ENCODE data around the gene CHMP5. TPM values are rescaled to one million over a fixed set of nuclear protein-coding genes. Genes with fewer than 3 reads are reported as not detected.

Gene CHMP5
- total and polyA plus RNA-seq, 9 donors = 67.0 to 87.3 (median 71.5) TPM

DNA sequence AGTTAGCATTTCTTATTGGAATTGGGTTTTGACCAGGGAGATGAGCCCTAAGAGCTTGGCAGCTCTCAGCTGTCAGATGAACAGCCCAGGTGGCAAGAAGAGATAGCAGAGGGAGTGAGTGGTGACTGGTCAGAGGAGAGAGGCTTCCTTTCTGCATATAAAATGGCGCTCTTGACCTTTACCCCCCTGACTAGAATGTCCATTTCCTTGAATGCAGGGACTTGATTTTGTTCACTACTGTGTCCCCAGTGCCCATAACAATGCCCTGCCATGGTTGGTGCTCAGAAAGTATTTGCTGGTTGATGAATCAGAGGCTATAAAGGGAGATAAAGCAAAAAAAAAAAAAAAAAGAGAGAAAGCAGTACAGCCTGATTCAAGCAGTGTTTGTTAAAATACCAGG lies 7.2 kb downstream of the CHMP5 start:
- H3K27ac ChIP-seq (ENCODE audit: low read length) = no peak overlapping the region
- H3K27me3 ChIP-seq (ENCODE audit: control insufficient read depth, insufficient read depth, low read length) = no peaks in the 10 kb centered on the region
- no peak overlapping the region for H3K4me3 ChIP-seq (ENCODE audit: low read length)
- no peaks in the 10 kb centered on the region for H3K4me1 ChIP-seq (ENCODE audit: control insufficient read depth, insufficient read depth, low read length)
- H3K9me3 ChIP-seq (replicated peaks; ENCODE audit: control insufficient read depth, low read depth, low read length) = no peaks in the 10 kb centered on the region
- WGBS (ENCODE audit: insufficient coverage) = no CpG with 5 or more reads among the region's 1 CpG
- peaks cover 43% of the 10 kb centered on the region for H3K36me3 ChIP-seq (ENCODE audit: control insufficient read depth, insufficient read depth, low read length)
- DNase-seq = no peak

DNA sequence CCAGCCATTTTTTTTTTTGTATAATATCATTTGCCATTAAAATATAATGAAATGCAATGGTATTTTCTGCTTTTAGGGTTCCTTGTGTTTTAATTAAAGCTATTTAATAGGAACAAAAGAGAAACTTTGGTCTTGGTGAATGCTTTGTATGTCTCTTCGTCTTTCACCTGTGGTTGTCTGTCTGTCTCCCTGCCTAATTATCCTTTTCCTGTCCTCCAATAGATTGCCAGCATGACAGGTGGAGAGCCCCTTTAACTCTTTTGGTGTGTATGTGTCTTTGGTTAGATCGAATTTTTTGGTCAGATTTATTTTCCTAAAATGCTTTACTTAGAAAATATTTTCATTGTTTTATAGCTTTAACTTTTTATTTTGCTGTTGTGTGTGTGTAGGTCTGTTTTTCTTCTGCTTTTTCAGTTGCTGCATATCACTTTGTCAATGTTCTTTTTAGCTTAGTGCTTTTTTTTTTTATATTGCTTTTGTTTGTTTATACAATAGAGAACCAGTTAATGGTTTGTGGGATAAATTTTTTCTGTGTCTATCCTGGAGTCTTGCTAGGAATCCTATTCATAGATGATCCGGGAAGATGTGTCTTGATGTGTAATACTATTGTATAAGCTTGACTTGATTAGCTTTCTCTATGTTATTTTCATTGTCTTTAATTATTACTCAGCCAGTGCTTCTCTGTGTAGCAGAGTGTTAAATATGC lies 8.6 kb downstream of the CHMP5 start:
- Histone ChIP-seq H3K27me3 (ENCODE audit: control insufficient read depth, insufficient read depth, low read length) (no peaks in the 10 kb centered on the region), H3K4me3 (ENCODE audit: low read length) (no peak overlapping the region), H3K4me1 (ENCODE audit: control insufficient read depth, insufficient read depth, low read length) (no peaks in the 10 kb centered on the region), H3K27ac (ENCODE audit: low read length) (no peak overlapping the region), H3K36me3 (ENCODE audit: control insufficient read depth, insufficient read depth, low read length) (peaks cover 48% of the 10 kb centered on the region), H3K9me3 (replicated peaks; ENCODE audit: control insufficient read depth, low read depth, low read length) (no peaks in the 10 kb centered on the region)
- no peak for DNase-seq
- no CpG with 5 or more reads among the region's 3 CpGs for WGBS (ENCODE audit: insufficient coverage)

DNA sequence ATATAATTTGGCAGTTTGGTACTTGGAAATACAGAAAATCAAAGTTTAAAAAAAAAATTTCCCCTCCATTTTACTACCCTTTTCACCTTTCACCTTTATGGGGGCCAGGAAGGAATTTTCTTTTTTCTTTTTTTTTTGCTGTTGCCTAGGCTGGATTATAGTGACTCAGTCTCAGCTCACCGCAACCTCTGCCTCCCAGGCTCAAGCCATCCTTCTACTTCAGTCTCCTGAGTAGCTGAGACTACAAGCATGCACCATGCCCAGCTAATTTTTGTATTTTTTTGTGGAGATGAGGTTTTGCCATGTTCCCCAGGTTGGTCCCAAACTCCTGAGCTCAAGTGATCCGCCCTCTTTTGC lies 9.1 kb downstream of the CHMP5 start:
- no peaks in the 10 kb centered on the region for H3K4me1 ChIP-seq (ENCODE audit: control insufficient read depth, insufficient read depth, low read length)
- no peaks in the 10 kb centered on the region for H3K9me3 ChIP-seq (replicated peaks; ENCODE audit: control insufficient read depth, low read depth, low read length)
- peaks cover 50% of the 10 kb centered on the region for H3K36me3 ChIP-seq (ENCODE audit: control insufficient read depth, insufficient read depth, low read length)
- no peak for DNase-seq
- no peak overlapping the region for H3K27ac ChIP-seq (ENCODE audit: low read length)
- H3K4me3 ChIP-seq (ENCODE audit: low read length) = no peak overlapping the region
- WGBS (ENCODE audit: insufficient coverage) = no CpG with 5 or more reads among the region's 2 CpGs
- H3K27me3 ChIP-seq (ENCODE audit: control insufficient read depth, insufficient read depth, low read length) = no peaks in the 10 kb centered on the region

DNA sequence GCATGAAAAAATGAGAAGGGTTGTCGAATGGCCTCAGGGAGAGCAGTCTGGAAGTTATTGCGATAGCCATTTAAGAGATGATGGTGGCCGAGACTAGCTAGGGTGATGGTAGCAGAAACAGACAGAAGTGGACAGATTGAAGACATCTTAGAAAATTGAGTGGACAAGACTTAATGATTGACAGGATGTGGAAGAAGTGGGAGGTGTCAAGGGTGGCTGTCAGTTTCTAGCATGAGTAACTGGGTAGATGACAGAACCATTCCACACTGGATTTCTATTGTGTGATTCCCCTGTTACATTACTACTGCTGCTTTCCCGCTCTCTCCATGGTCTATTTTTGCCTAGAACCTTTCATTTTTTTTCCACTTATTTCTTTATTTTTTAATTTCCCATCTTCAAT lies 12.6 kb downstream of the CHMP5 start:
- Histone ChIP-seq H3K27ac (ENCODE audit: low read length) (no peak overlapping the region), H3K9me3 (replicated peaks; ENCODE audit: control insufficient read depth, low read depth, low read length) (no peaks in the 10 kb centered on the region), H3K36me3 (ENCODE audit: control insufficient read depth, insufficient read depth, low read length) (peaks cover 54% of the 10 kb centered on the region), H3K4me3 (ENCODE audit: low read length) (no peak overlapping the region), H3K4me1 (ENCODE audit: control insufficient read depth, insufficient read depth, low read length) (no peaks in the 10 kb centered on the region), H3K27me3 (ENCODE audit: control insufficient read depth, insufficient read depth, low read length) (no peaks in the 10 kb centered on the region)
- 97% methylated on average over 4 of the region's 4 CpGs for WGBS (ENCODE audit: insufficient coverage)
- DNase-seq = no peak

DNA sequence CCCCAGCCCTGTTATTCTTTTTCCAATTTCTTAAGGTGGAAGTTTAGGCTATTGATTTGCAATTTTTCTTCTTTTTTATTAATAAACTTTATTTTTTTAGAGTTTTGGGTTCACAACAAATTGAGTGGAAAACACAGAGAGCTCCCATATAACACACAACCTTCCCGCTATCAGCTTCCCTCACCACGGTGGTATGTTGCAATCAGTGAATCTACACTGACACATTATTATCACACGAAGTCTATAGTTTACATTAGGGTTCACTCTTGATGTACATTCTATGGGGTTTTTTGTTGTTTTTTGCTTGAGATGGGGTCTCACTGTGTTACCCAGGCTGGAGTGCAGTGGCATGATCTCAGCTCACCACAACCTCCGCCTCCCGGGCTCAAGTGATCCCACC lies 20.7 kb downstream of the CHMP5 start:
- no peak for DNase-seq
- Histone ChIP-seq H3K4me1 (ENCODE audit: control insufficient read depth, insufficient read depth, low read length) (peaks cover 10% of the 10 kb centered on the region), H3K4me3 (ENCODE audit: low read length) (no peak overlapping the region), H3K27me3 (ENCODE audit: control insufficient read depth, insufficient read depth, low read length) (no peaks in the 10 kb centered on the region), H3K27ac (ENCODE audit: low read length) (no peak overlapping the region), H3K36me3 (ENCODE audit: control insufficient read depth, insufficient read depth, low read length) (peaks cover 12% of the 10 kb centered on the region), H3K9me3 (replicated peaks; ENCODE audit: control insufficient read depth, low read depth, low read length) (no peaks in the 10 kb centered on the region)
- no CpG with 5 or more reads among the region's 5 CpGs for WGBS (ENCODE audit: insufficient coverage)

DNA sequence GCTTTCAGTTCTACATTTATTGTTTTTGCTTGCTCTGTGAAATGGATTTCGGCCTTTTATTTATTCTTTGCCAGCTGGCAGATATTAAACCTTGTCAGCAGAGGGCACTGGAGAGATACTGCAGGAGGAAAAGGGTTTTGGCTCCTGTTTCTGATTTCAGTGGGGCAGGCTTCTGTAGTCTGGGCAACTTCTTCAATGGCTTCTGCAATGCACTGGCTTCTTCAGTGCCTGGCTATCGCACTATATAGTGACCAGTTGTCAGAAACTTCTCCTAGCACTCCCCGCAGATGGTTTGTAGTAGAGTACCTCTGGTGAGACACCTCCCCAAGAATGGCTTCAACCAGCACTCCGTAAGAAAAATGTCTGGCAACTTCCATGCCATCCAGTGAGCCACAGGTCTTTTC lies 22.2 kb downstream of the CHMP5 start:
- WGBS (ENCODE audit: insufficient coverage) = 43% methylated on average over 2 of the region's 4 CpGs
- H3K4me3 ChIP-seq (ENCODE audit: low read length) = no peak overlapping the region
- H3K27ac ChIP-seq (ENCODE audit: low read length) = peak overlapping the region; percentile 18
- H3K9me3 ChIP-seq (replicated peaks; ENCODE audit: control insufficient read depth, low read depth, low read length) = no peaks in the 10 kb centered on the region
- no peaks in the 10 kb centered on the region for H3K27me3 ChIP-seq (ENCODE audit: control insufficient read depth, insufficient read depth, low read length)
- H3K36me3 ChIP-seq (ENCODE audit: control insufficient read depth, insufficient read depth, low read length) = peaks cover 11% of the 10 kb centered on the region
- DNase-seq = peak; percentile 78
- H3K4me1 ChIP-seq (ENCODE audit: control insufficient read depth, insufficient read depth, low read length) = peaks cover 14% of the 10 kb centered on the region

DNA sequence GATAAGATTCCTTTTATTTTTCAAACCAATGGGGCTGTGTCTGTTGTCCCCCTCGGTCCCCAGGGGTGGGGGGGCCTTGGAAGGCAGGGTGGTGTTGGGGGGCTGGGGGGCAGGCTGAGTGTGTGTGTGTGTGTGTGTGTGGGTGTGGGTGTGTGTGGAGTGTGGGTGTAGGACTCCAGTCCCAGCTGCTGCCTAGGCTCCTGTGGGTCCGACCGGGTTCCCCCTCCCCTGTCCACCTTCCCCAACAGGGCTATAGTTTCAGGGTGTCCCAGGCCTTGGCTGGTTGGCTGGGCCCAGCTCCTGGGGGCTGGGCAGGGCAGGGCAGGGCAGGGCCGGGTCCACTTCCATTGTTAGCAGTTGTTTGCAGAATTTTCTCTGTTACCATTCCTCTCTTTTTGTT lies 23.4 kb downstream of the CHMP5 start:
- Histone ChIP-seq H3K36me3 (ENCODE audit: control insufficient read depth, insufficient read depth, low read length) (peaks cover 18% of the 10 kb centered on the region), H3K4me3 (ENCODE audit: low read length) (no peak overlapping the region), H3K27me3 (ENCODE audit: control insufficient read depth, insufficient read depth, low read length) (no peaks in the 10 kb centered on the region), H3K9me3 (replicated peaks; ENCODE audit: control insufficient read depth, low read depth, low read length) (no peaks in the 10 kb centered on the region), H3K27ac (ENCODE audit: low read length) (no peak overlapping the region), H3K4me1 (ENCODE audit: control insufficient read depth, insufficient read depth, low read length) (peaks cover 16% of the 10 kb centered on the region)
- no peak for DNase-seq
- WGBS (ENCODE audit: insufficient coverage) = no CpG with 5 or more reads among the region's 4 CpGs

DNA sequence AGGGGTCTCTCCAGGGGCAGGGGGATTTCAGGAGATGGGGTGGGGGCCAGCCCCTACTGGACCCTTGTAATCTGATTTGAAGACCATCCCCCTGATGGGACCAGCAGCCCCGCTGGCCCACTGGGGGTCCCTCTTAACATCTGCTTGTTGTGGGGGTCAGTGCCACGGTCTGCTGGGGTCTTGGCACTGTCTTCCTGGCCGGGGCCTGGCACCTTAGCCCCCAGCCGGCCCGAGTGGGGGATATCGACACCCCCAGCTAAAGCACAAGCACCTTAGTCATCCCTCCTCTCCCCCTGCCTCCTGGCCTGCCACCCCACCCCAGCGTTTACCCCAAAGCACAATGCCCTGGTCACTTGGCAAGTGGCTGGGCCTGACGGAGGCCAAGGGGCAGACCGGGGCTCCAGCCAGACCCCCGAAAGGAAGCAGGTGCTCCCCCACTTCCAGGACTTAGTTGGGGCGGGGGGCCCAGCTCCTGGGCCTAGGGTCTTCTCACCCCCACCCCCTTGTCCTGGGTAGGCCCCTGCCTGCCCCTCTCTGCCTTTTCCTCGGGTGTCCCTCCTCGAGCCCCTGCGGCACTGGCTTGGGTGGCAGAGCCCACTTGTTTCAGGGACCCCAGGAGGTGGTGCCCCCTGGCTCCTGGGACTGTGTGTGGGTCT lies 24.1 kb downstream of the CHMP5 start:
- no peaks in the 10 kb centered on the region for H3K9me3 ChIP-seq (replicated peaks; ENCODE audit: control insufficient read depth, low read depth, low read length)
- peak overlapping the region; percentile 95 for H3K27ac ChIP-seq (ENCODE audit: low read length)
- H3K27me3 ChIP-seq (ENCODE audit: control insufficient read depth, insufficient read depth, low read length) = no peaks in the 10 kb centered on the region
- no CpG with 5 or more reads among the region's 14 CpGs for WGBS (ENCODE audit: insufficient coverage)
- H3K4me3 ChIP-seq (ENCODE audit: low read length) = no peak overlapping the region
- H3K36me3 ChIP-seq (ENCODE audit: control insufficient read depth, insufficient read depth, low read length) = peaks cover 12% of the 10 kb centered on the region
- H3K4me1 ChIP-seq (ENCODE audit: control insufficient read depth, insufficient read depth, low read length) = peaks cover 16% of the 10 kb centered on the region
- DNase-seq = peak; percentile 27

DNA sequence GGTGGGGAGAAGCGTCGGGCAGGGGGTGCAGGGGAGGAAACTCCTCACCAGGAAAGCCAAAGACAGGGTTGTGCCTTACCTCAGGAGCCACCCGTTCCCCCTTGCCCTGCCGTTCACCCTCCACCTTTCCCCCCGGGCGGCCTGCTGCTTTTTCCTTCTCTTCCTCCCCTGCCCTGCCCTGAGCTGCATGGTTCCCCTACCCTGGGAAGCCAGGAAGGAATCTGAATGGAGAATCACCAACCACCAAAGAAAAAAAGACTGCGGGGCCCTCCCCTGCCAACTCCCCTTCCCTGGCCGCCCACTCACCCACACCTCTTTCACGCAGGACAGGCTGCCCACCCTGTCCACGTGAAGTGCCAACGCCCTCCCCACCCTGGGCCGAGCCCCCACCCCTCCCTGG lies 24.6 kb downstream of the CHMP5 start:
- DNase-seq = peak; percentile 38
- Histone ChIP-seq H3K27ac (ENCODE audit: low read length) (peak overlapping the region; percentile 95), H3K4me1 (ENCODE audit: control insufficient read depth, insufficient read depth, low read length) (peaks cover 16% of the 10 kb centered on the region), H3K4me3 (ENCODE audit: low read length) (peak overlapping the region; percentile 85), H3K9me3 (replicated peaks; ENCODE audit: control insufficient read depth, low read depth, low read length) (no peaks in the 10 kb centered on the region), H3K36me3 (ENCODE audit: control insufficient read depth, insufficient read depth, low read length) (peaks cover 14% of the 10 kb centered on the region), H3K27me3 (ENCODE audit: control insufficient read depth, insufficient read depth, low read length) (no peaks in the 10 kb centered on the region)
- 27% methylated on average over 3 of the region's 12 CpGs for WGBS (ENCODE audit: insufficient coverage)

DNA sequence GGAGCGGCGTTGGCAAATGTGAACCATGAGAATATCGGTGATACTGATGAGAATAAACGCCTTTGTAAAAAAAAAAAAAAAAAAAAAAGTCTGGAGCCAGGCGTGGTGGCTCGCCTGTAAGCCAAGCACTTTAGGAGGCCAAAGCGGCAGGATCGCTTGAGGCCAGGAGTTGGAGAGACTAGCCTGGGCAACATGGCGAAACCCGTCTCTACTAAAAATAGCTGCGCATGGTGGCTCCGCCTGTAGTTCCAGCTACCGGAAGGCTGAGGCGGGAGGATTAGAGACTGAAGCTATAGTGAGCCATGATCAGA lies 25.0 kb downstream of the CHMP5 start:
- H3K36me3 ChIP-seq (ENCODE audit: control insufficient read depth, insufficient read depth, low read length) = peaks cover 17% of the 10 kb centered on the region
- H3K27me3 ChIP-seq (ENCODE audit: control insufficient read depth, insufficient read depth, low read length) = no peaks in the 10 kb centered on the region
- WGBS (ENCODE audit: insufficient coverage) = 0% methylated on average over 13 of the region's 14 CpGs
- H3K27ac ChIP-seq (ENCODE audit: low read length) = peak overlapping the region; percentile 95
- no peaks in the 10 kb centered on the region for H3K9me3 ChIP-seq (replicated peaks; ENCODE audit: control insufficient read depth, low read depth, low read length)
- peak overlapping the region; percentile 85 for H3K4me3 ChIP-seq (ENCODE audit: low read length)
- peaks cover 16% of the 10 kb centered on the region for H3K4me1 ChIP-seq (ENCODE audit: control insufficient read depth, insufficient read depth, low read length)
- no peak for DNase-seq
